Common myeloid progenitor, CD34-positive (primary cell): Measurements from ENCODE around the gene LCE5A. TPM values are rescaled to one million over a fixed set of nuclear protein-coding genes. Genes with fewer than 3 reads are reported as not detected.

Experiments
- CTCF ChIA-PET: fragments of 350-600 bp; sonication (Branson Sonifier 250); formaldehyde crosslinking; loops from one replicate; lab custom pipeline; 2021; ENCODE audit warnings: antibody characterized with exemption; lab: Charles Lee
- POLR2A ChIA-PET: fragments of 350-600 bp; sonication (Branson Sonifier 250); formaldehyde crosslinking; loops from one replicate; lab custom pipeline; 2021; ENCODE audit warnings: antibody characterized with exemption; lab: Charles Lee
- DNase-seq, 3 donors: peaks; one replicate each; pipeline versions ENCODE4 v3.0.0 to v3.0.0-alpha.2; 2013
- H3K27ac ChIP-seq, 2 experiments: 1 replicate in 1 of 2; 2 replicates in 1 of 2; pipeline ENCODE4 v1.7.0; 2013; ENCODE audit warnings: inconsistent platforms in 2 of 2, low read length in 2 of 2, mild to moderate bottlenecking in 2 of 2, low read depth in 1 of 2, moderate library complexity in 1 of 2; ENCODE audit not compliant: severe bottlenecking in 2 of 2, insufficient read depth in 1 of 2, poor library complexity in 1 of 2
- H3K27me3 ChIP-seq, 5 experiments: replicated peaks in 2 of 5; 1 replicate in 3 of 5; 2 replicates in 2 of 5; pipeline versions ENCODE4 v1.6.1 to v1.7.0; 2013; ENCODE audit warnings: low read length in 4 of 5, mild to moderate bottlenecking in 2 of 5, moderate library complexity in 2 of 5, inconsistent platforms in 1 of 5; ENCODE audit not compliant: insufficient read depth in 5 of 5, control insufficient read depth in 4 of 5
- H3K36me3 ChIP-seq, 4 experiments: 1 replicate in 2 of 4; 2 replicates in 2 of 4; pipeline versions ENCODE4 v1.6.1 to v1.7.0; 2013; ENCODE audit warnings: low read length in 3 of 4, control low read depth in 1 of 4, mild to moderate bottlenecking in 1 of 4; ENCODE audit not compliant: control insufficient read depth in 4 of 4, insufficient read depth in 4 of 4
- H3K4me1 ChIP-seq, 4 experiments: 1 replicate in 3 of 4; 2 replicates in 1 of 4; pipeline versions ENCODE4 v1.6.1 to v1.7.1; 2013; ENCODE audit warnings: low read length in 3 of 4, mild to moderate bottlenecking in 3 of 4, control low read depth in 1 of 4, inconsistent platforms in 1 of 4, moderate library complexity in 1 of 4; ENCODE audit not compliant: control insufficient read depth in 4 of 4, insufficient read depth in 4 of 4; ENCODE audit errors: control extremely low read depth in 1 of 4
- H3K4me3 ChIP-seq, 7 experiments: 1 replicate in 4 of 7; 2 replicates in 3 of 7; pipeline versions ENCODE4 v1.5.1 to v1.7.0; 2013; ENCODE audit warnings: mild to moderate bottlenecking in 7 of 7, low read length in 6 of 7, moderate library complexity in 6 of 7, inconsistent platforms in 2 of 7, low read depth in 2 of 7, control low read depth in 1 of 7; ENCODE audit not compliant: insufficient read depth in 4 of 7, control insufficient read depth in 1 of 7; ENCODE audit errors: extremely low read depth in 1 of 7
- H3K9me3 ChIP-seq, 5 experiments: 1 replicate in 4 of 5; 2 replicates in 1 of 5; pipeline versions ENCODE4 v1.6.1 to v1.7.1; 2013; ENCODE audit warnings: low read length in 4 of 5, mild to moderate bottlenecking in 2 of 5, inconsistent platforms in 1 of 5, low read depth in 1 of 5, moderate library complexity in 1 of 5; ENCODE audit not compliant: control insufficient read depth in 4 of 5, insufficient read depth in 2 of 5; ENCODE audit errors: control extremely low read depth in 1 of 5
- WGBS: methylation state at CpG from one replicate; pipeline ENCODE4 v1.1.5; 2013; ENCODE audit not compliant: insufficient coverage; 5-methylcytosine and 5-hydroxymethylcytosine counted together
- polyA plus RNA-seq: library from polyadenylated mRNA; unstranded; fragments of 120-200 nt; gene quantifications from one replicate; pipeline ENCODE4 v1.2.1, GENCODE V29; 2013

Gene LCE5A, protein sequence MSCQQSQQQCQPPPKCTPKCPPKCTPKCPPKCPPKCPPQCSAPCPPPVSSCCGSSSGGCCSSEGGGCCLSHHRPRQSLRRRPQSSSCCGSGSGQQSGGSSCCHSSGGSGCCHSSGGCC
- not detected for polyA plus RNA-seq

DNA sequence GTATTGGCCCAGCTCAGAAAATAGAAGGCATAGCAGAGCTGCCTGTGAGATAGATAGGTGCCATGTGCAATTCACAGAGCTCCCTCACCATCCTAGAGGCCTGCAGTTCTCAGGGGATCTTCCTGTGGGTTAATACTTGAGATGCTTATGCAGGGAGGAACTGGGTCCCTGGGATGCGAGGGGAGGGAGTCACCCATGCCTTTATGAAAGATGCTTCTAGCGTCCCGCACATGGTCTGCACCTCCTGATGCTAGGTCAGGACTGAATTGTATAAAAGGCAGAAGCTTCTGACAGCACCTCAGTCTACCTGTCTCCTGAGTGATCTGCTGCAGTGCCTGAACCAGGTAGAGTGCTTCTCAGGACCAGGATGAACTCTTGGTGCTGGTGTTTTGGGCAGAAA lies at the start of gene LCE5A:
Gene LCE5A (plus strand): TSS at position 301 of the 400 bp plus-strand sequence. CDS start 732 bp downstream, outside the sequence.
- H3K4me1 ChIP-seq, result peaks cover 0 to 7% (median 5%) of the 10 kb centered on the region in 4 experiments
- H3K9me3 ChIP-seq, result no peaks in the 10 kb centered on the region
- H3K27ac ChIP-seq, result no peak within 1 kb of the TSS
- ChIA-PET CTCF (interaction anchor here (1.3 to 1.5 kb wide), 2 partner anchors 11 to 14 kb away, joined by 4 read pairs; no protein-coding TSS in a partner anchor), POLR2A (no interaction called here)
- WGBS, result 88% methylated on average over 3 of the region's 3 CpGs
- DNase-seq, result no peak
- H3K27me3 ChIP-seq, result peaks cover 13 to 43% (median 18%) of the 10 kb centered on the region in 5 experiments
- H3K4me3 ChIP-seq, result no peak within 1 kb of the TSS
- no peaks in the 10 kb centered on the region for H3K36me3 ChIP-seq

DNA sequence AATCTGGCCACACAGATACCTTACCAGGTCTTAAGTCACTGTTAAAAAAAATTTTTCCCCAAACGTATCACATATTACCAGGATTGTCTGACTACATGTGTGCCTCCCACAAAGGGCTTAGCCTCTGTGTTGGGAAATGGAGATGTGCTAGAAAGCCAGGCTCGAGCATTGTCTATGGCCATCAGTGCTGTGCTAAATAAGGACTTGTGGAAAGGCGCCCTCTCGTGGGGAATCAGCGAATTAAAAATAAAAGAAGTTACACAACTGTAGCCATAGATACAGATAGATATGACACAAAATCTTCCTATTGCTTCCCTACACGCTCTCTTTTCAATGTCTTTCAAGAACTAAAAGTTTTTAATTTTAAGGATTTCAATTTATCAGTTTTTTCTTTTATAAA lies 49.1 kb upstream of the LCE5A start:
- CTCF ChIA-PET, result interaction anchor here (0.8 to 1.5 kb wide), 4 partner anchors 12 to 291 kb away, joined by 3 to 6 read pairs (median 4); no protein-coding TSS in a partner anchor
- no CpG with 5 or more reads among the region's 6 CpGs for WGBS

DNA sequence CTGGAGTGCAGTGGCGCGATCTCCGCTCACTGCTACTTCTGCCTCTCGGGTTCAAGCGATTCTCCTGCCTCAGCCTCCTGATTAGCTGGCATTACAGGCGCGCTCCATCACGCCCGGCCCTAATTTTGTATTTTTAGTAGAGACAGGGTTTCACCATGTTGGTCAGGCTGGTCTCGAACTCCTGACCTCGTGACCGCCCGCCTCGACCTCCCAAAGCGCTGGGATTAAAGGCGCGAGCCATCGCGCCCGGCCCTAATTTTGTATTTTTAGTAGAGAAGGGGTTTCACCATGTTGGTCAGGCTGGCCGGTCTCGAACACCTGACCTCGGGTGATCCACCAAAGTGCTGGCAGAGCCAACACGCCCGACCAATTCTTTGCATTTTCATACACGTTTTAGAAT lies 48.0 kb upstream of the LCE5A start:
- Histone ChIP-seq H3K9me3 (peaks cover 0 to 6% (median 2%) of the 10 kb centered on the region in 5 experiments), H3K27me3 (peaks cover 0 to 1% (median 0%) of the 10 kb centered on the region in 5 experiments), H3K36me3 (no peaks in the 10 kb centered on the region), H3K4me3 (no peak overlapping the region), H3K4me1 (peaks cover 0 to 8% (median 4%) of the 10 kb centered on the region in 4 experiments), H3K27ac (no peak overlapping the region)
- DNase-seq, result no peak
- ChIA-PET CTCF (interaction anchor here (0.8 to 1.3 kb wide), 2 partner anchors 15 to 292 kb away, joined by 3 to 4 read pairs; no protein-coding TSS in a partner anchor), POLR2A (no interaction called here)
- WGBS, result 97% methylated on average over 11 of the region's 26 CpGs

More for the DNA sequence above, 49.1 kb upstream of the LCE5A start:
- POLR2A ChIA-PET, result no interaction called here
- Histone ChIP-seq H3K4me1 (peaks cover 0 to 8% (median 4%) of the 10 kb centered on the region in 4 experiments), H3K4me3 (no peak overlapping the region), H3K9me3 (peaks cover 0 to 6% (median 2%) of the 10 kb centered on the region in 5 experiments), H3K36me3 (no peaks in the 10 kb centered on the region), H3K27me3 (no peaks in the 10 kb centered on the region), H3K27ac (no peak overlapping the region)
- peak; percentile 67 to 81 (median 76) for DNase-seq

DNA sequence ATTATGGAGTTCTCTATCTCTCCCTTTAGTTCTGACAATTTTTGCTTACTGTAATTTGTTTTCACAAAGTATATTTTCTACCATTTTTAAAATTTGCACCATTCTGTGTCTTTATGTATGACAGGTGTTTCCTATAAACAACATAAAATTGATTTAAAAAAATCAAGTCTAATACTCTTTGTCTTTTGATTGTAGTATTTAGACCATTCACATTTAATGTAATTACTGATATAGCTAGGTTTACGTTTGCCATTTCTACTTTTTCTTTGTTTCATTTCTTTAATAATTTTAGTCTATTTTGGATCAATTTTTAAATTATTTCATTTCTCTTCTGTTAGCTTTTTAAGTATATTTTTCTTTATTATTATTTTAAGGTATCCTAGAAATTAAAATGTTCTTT lies 44.4 kb upstream of the LCE5A start:
- DNase-seq, result no peak
- no peak overlapping the region for H3K4me3 ChIP-seq
- ChIA-PET POLR2A (no interaction called here), CTCF (no interaction called here)
- H3K4me1 ChIP-seq, result no peaks in the 10 kb centered on the region
- no peak overlapping the region for H3K27ac ChIP-seq
- H3K9me3 ChIP-seq, result peaks cover 0 to 6% (median 2%) of the 10 kb centered on the region in 5 experiments
- no peaks in the 10 kb centered on the region for H3K36me3 ChIP-seq
- no CpG with 5 or more reads among the region's 1 CpG for WGBS
- H3K27me3 ChIP-seq, result peaks cover 0 to 8% (median 3%) of the 10 kb centered on the region in 5 experiments

DNA sequence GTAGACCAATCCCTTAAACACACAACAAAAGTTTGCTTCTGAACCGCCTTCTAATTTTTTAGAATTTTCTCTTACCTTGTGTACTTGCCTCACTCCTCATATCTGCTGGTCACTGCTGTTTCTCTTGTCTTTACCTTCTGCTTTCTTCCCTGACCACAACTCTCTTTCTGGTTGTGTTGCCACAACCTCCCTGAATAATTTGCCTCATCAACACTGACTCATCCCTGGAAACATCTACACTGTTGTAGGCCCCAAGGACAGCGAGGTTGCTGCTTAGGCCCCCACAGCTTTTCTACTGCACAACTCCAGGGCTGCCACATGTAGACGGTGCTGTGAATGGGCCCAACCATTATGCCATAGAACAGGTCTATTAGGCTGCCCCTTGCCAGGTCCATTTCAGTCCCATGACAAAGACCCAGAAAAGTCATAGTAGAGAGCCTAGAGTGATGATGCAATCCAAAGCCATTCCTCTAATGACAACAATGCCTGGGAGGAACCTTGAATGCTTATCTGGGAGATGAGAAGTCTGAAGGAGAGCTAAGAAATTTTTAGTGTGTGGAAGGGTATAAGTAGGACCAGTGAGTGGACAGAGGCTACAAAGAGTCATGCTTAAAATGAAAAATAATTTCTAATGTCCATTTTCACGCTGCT lies 36.6 kb upstream of the LCE5A start:
- DNase-seq, result no peak
- WGBS, result 89% methylated on average over 4 of the region's 4 CpGs

DNA sequence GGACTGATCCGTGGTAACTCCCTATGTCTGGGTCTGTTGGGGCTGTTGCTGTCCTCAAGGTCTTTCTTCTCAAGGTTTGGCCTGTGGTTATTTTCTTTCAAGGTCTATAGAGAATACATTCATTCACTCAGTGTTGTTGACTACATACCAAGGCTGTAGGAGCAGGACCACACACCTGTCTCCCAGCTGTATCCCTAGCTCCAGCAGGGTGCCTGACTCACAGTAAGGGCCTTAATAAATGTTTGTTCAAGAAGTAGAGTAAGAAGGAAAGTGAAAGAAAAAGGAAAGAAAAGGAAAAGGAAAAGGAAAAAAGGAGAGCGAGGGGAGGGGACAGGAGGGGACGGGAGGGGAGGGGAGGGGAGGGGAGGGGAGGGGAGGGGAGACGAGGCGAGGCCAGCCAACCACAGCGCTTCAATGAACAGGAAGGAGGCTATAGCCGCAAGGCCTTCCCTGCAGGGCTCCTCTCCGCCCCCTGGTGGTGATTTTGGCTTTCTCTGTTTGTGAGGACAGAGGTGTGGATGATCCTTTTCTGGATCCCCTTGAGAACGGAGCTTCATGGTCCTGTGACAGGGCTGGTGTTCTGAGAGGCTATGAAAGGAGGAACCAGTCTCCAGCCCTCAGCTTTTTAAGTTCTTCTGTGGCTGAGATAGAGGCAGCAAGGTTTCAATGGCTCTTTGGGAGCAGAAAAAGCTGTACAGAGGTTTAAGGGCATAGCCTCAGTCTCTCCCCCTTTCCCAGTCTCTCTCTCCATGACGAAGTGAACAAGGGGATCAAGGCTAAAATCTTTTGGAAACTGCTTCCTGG lies 30.6 kb upstream of the LCE5A start:
- Histone ChIP-seq H3K4me1 (peaks cover 0 to 4% (median 2%) of the 10 kb centered on the region in 4 experiments), H3K9me3 (peaks cover 0 to 24% (median 12%) of the 10 kb centered on the region in 5 experiments), H3K27ac (no peak overlapping the region), H3K4me3 (no peak overlapping the region), H3K27me3 (no peaks in the 10 kb centered on the region), H3K36me3 (no peaks in the 10 kb centered on the region)
- ChIA-PET POLR2A (no interaction called here), CTCF (interaction anchor here (1.2 to 2.4 kb wide), 2 partner anchors 14 to 22 kb away, joined by 4 to 10 read pairs; no protein-coding TSS in a partner anchor)
- peak; percentile 21 to 49 (median 49) for DNase-seq
- 55% methylated on average over 4 of the region's 10 CpGs for WGBS

More for the DNA sequence above, 36.6 kb upstream of the LCE5A start:
- Histone ChIP-seq H3K27ac (no peak overlapping the region), H3K9me3 (peaks cover 0 to 28% (median 12%) of the 10 kb centered on the region in 5 experiments), H3K4me3 (no peak overlapping the region), H3K4me1 (no peaks in the 10 kb centered on the region), H3K36me3 (no peaks in the 10 kb centered on the region), H3K27me3 (peaks cover 0 to 5% (median 3%) of the 10 kb centered on the region in 5 experiments)
- ChIA-PET CTCF (interaction anchor here (0.9 to 1.7 kb wide), 2 partner anchors 12 to 16 kb away, joined by 3 to 6 read pairs; no protein-coding TSS in a partner anchor), POLR2A (no interaction called here)
